ENCODE measurements around the gene PEX5L. TPM values are rescaled to one million over a fixed set of nuclear protein-coding genes. Genes with fewer than 3 reads are reported as not detected.

PEX5L gene
- total RNA-seq, 1 experiment from 2014 or later = 3.2 TPM

- TF ChIP-seq ARID4B (CRISPR knock-in tag; IDR thresholded peaks at IDR 0.05; ENCODE audit: borderline replicate concordance) = no peak
Measured at GRCh38 chr3:179809639-179810038, 227.1 kb downstream of the PEX5L start (continued).

- Mint-ChIP-seq H3K4me1 (peaks cover 4% of the 10 kb centered on the region), H3K27ac (no peak overlapping the region), H3K36me3 (no peaks in the 10 kb centered on the region; the same call in 1 of the 2 replicates), H3K9me3 (no peaks in the 10 kb centered on the region), H3K4me3 (no peak overlapping the region), H3K27me3 (ENCODE audit: low read depth) (no peaks in the 10 kb centered on the region)
- no peak for DNase-seq (ENCODE audit: low spot score)
- POLR2A ChIA-PET = no interaction called here
- no peak for TF ChIP-seq ZNF416 (CRISPR knock-in tag; IDR thresholded peaks at IDR 0.05)
- ATAC-seq = no peak
- CTCF ChIA-PET = interaction anchor here (1.3 kb wide), 1 partner anchor 44 kb away, joined by 3 read pairs; no protein-coding TSS in a partner anchor
Measured at GRCh38 chr3:179807588-179807987, 229.1 kb downstream of the PEX5L start.

GRCh38 chr3:179806177-179806576, 230.6 kb downstream of the PEX5L start:
- no peaks in the 10 kb centered on the region; the same call in 1 of the 2 replicates for H3K36me3 Mint-ChIP-seq
- H3K4me1 Mint-ChIP-seq = no peaks in the 10 kb centered on the region; the same call in 1 of the 2 replicates
- POLR2A ChIA-PET = no interaction called here
- H3K27me3 Mint-ChIP-seq (ENCODE audit: low read depth) = no peaks in the 10 kb centered on the region
- CTCF ChIA-PET = no interaction called here
- no peak overlapping the region for H3K4me3 Mint-ChIP-seq
- no peak for DNase-seq (ENCODE audit: low spot score)
- H3K27ac Mint-ChIP-seq = no peak overlapping the region
- TF ChIP-seq ATF1 (CRISPR knock-in tag; IDR thresholded peaks at IDR 0.05) (no peak), ZSCAN18 (CRISPR knock-in tag; IDR thresholded peaks at IDR 0.05) (no peak), ZNF396 (CRISPR knock-in tag; IDR thresholded peaks at IDR 0.05; ENCODE audit: borderline replicate concordance) (no peak), RORB (CRISPR knock-in tag; IDR thresholded peaks at IDR 0.05) (no peak), ZNF281 (CRISPR knock-in tag; IDR thresholded peaks at IDR 0.05) (no peak), MLX (CRISPR knock-in tag; IDR thresholded peaks at IDR 0.05) (no peak), IRF1 (CRISPR knock-in tag; IDR thresholded peaks at IDR 0.05) (no peak), ZNF671 (CRISPR knock-in tag; IDR thresholded peaks at IDR 0.05) (no peak), NR2C2 (CRISPR knock-in tag; IDR thresholded peaks at IDR 0.05) (no peak), TP53 (CRISPR knock-in tag; IDR thresholded peaks at IDR 0.05) (no peak), ZNF423 (CRISPR knock-in tag; IDR thresholded peaks at IDR 0.05) (no peak), GABPB1 (CRISPR knock-in tag; IDR thresholded peaks at IDR 0.05) (no peak), TCF7 (CRISPR knock-in tag; IDR thresholded peaks at IDR 0.05; ENCODE audit: low read depth) (no peak), SOX15 (CRISPR knock-in tag; IDR thresholded peaks at IDR 0.05) (no peak), ZNF425 (CRISPR knock-in tag; conservative IDR thresholded peaks at IDR 0.05) (no peak)
- ATAC-seq = no peak
- H3K9me3 Mint-ChIP-seq = no peaks in the 10 kb centered on the region

Measured in WTC11 (cell line).